Neural cell (in vitro differentiated cells): ENCODE data around the gene AVPI1. TPM values are rescaled to one million over a fixed set of nuclear protein-coding genes. Genes with fewer than 3 reads are reported as not detected.
"Not testable (repeated sequence)": the region's sequence is repeated elsewhere in the genome, so short reads cannot be mapped to it uniquely, and the experiment has no call there.

Experiments used
- H2AFZ ChIP-seq: fragments of 200-600, 300-800 bp; sonication (generic), shearing (Covaris generic); 2 replicates; pipeline ENCODE4 v1.6.0; 2014; ENCODE audit warnings: low read depth, mild to moderate bottlenecking, antibody characterized with exemption, low read length, moderate library complexity
- H3F3A ChIP-seq: fragments of 200-600 bp; shearing (Covaris generic); 2 replicates; pipeline ENCODE4 v1.6.1; 2016; ENCODE audit warnings: mild to moderate bottlenecking, moderate library complexity, mixed read lengths, antibody characterized with exemption, low read length; ENCODE audit not compliant: insufficient read depth, poor library complexity, severe bottlenecking
- H3K27ac ChIP-seq: fragments of 200-600, 300-800 bp; sonication (generic), shearing (Covaris generic); 2 replicates; pipeline ENCODE4 v1.5.1; 2014; ENCODE audit warnings: mild to moderate bottlenecking, low read length, moderate library complexity
- H3K27me3 ChIP-seq: fragments of 300-800, 200-600 bp; sonication (generic), shearing (Covaris generic); 2 replicates; pipeline ENCODE4 v1.6.0; 2014; ENCODE audit warnings: mild to moderate bottlenecking, low read depth, low read length, moderate library complexity; ENCODE audit not compliant: insufficient read depth
- H3K36me3 ChIP-seq: fragments of 300-800, 200-600 bp; sonication (generic), shearing (Covaris generic); 2 replicates; pipeline ENCODE4 v1.5.1; 2014; ENCODE audit warnings: mild to moderate bottlenecking, antibody characterized with exemption, low read length, moderate library complexity; ENCODE audit not compliant: insufficient read depth
- H3K4me2 ChIP-seq: fragments of 300-800, 200-600 bp; sonication (generic), shearing (Covaris generic); 2 replicates; pipeline ENCODE4 v1.6.0; 2014; ENCODE audit warnings: mild to moderate bottlenecking, low read length
- H3K4me3 ChIP-seq: fragments of 300-800, 200-600 bp; sonication (generic), shearing (Covaris generic); 2 replicates; pipeline ENCODE4 v1.5.1; 2014; ENCODE audit warnings: mild to moderate bottlenecking, low read length, moderate library complexity
- H3K79me2 ChIP-seq: fragments of 200-600 bp; shearing (Covaris generic); replicated peaks from 2 replicates; pipeline ENCODE4 v1.6.0; 2014; ENCODE audit warnings: mild to moderate bottlenecking, low read length, moderate library complexity; ENCODE audit not compliant: insufficient read depth
- H3K9ac ChIP-seq: fragments of 300-800, 200-600 bp; sonication (generic), shearing (Covaris generic); 2 replicates; pipeline ENCODE4 v1.6.1; 2016; ENCODE audit warnings: mild to moderate bottlenecking, low read length, mixed read lengths
- H3K9me2 ChIP-seq: fragments of 200-600 bp; shearing (Covaris generic); 2 replicates; pipeline ENCODE4 v1.6.1; 2016; ENCODE audit warnings: mild to moderate bottlenecking, low read length, mixed read lengths; ENCODE audit not compliant: insufficient read depth
- H3K9me3 ChIP-seq: fragments of 200-600, 300-800 bp; sonication (generic), shearing (Covaris generic); 2 replicates; pipeline ENCODE4 v1.6.1; 2016; ENCODE audit warnings: mild to moderate bottlenecking, mixed run types, low read length, moderate library complexity, mixed read lengths
- H4K20me1 ChIP-seq: fragments of 200-600 bp; shearing (Covaris generic); 2 replicates; pipeline ENCODE4 v1.6.1; 2016; ENCODE audit warnings: mild to moderate bottlenecking, mixed run types; ENCODE audit not compliant: insufficient read depth
- EZH2 ChIP-seq: fragments of 200-600, 300-800 bp; shearing (Covaris generic), sonication (generic); IDR thresholded peaks from 2 replicates; pipeline ENCODE4 v1.6.1; 2014; ENCODE audit warnings: antibody characterized with exemption, low read length, borderline replicate concordance, mild to moderate bottlenecking; ENCODE audit not compliant: insufficient read depth, poor library complexity, severe bottlenecking
- MXI1 ChIP-seq: fragments of 450-650 bp; conservative IDR thresholded peaks from 2 replicates; pipeline ENCODE4 v1.6.1; 2014; ENCODE audit warnings: antibody characterized with exemption, mild to moderate bottlenecking; ENCODE audit not compliant: poor library complexity, severe bottlenecking
- POLR2AphosphoS5 ChIP-seq: IDR thresholded peaks from 2 replicates; pipeline ENCODE4 v1.6.1; 2012
- RAD21 ChIP-seq: fragments of 450-650 bp; conservative IDR thresholded peaks from 2 replicates; pipeline ENCODE4 v1.6.1; 2014; ENCODE audit warnings: antibody characterized with exemption, mild to moderate bottlenecking, moderate library complexity
- SMC3 ChIP-seq: fragments of 450-650 bp; conservative IDR thresholded peaks from 2 replicates; pipeline ENCODE4 v1.6.1; 2014; ENCODE audit warnings: antibody characterized with exemption, mild to moderate bottlenecking, moderate library complexity; ENCODE audit not compliant: poor library complexity
- polyA plus RNA-seq: library from polyadenylated mRNA; depleted of rRNA; stranded (reverse); fragments of >200 nt; gene quantifications from 2 replicates; pipeline ENCODE4 v1.2.3, GENCODE V29; 2014
- TF ChIP-seq, protein P1 (sequence below): fragments of 450-650 bp; IDR thresholded peaks from 2 replicates; pipeline ENCODE4 v1.5.1; 2014; ENCODE audit warnings: antibody characterized with exemption, mild to moderate bottlenecking, moderate library complexity; ENCODE audit not compliant: poor library complexity, severe bottlenecking
- TF ChIP-seq, protein P2 (sequence below): IDR thresholded peaks from 2 replicates; pipeline ENCODE4 v1.6.1; 2012; ENCODE audit warnings: borderline replicate concordance

The AVPI1 gene
- polyA plus RNA-seq, 1 donor from 2014 or later = 1.3 TPM

DNA sequence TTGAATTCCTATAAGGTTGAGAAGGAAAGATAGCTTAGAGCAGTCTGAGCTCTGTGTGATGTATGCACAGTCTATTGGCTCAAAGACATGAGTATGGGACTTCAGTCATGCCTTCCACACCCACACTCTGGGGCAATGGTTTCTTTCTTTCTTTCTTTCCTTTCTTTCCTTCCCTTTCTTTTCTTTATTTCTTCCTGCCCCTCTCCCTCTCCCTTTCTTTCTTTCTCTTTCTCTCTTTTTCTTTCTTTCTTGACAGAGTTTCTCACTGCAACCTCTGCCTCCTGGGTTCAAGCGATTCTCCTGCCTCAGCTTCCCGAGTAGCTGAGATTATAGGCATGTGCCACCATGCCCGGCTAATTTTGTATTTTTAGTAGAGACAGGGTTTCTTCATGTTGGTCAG lies 48.0 kb downstream of the AVPI1 start:
- not testable (repeated sequence) for H3K4me2 ChIP-seq, H3F3A ChIP-seq, H3K36me3 ChIP-seq, H3K9ac ChIP-seq, H3K4me3 ChIP-seq, H3K27ac ChIP-seq, H4K20me1 ChIP-seq, H3K27me3 ChIP-seq, H3K9me3 ChIP-seq, H2AFZ ChIP-seq, H3K9me2 ChIP-seq
- peaks cover 18% of the 10 kb centered on the region for H3K79me2 ChIP-seq

DNA sequence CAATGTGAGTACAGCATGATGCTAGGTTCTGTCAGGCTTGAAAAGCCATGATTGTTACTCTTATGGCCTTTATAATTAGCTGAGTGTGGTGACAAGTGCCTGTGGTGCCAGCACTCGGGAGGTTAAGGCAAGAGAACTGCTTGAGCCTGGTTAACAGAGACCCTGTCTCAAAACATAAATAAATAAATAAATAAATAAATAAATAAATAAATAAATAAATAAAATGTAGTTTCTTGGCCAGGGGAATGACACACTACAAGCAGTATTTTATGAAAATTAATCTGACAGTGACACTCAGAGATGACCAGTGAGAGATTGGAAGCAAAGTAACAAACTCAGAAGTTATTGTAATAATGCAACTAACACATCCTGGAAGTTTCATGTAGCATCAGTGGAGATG lies 51.5 kb downstream of the AVPI1 start:
- no peaks in the 10 kb centered on the region for H3F3A ChIP-seq
- H3K79me2 ChIP-seq = peaks cover 22% of the 10 kb centered on the region
- no peaks in the 10 kb centered on the region for H3K27me3 ChIP-seq
- H2AFZ ChIP-seq = no peak overlapping the region
- no peak overlapping the region for H3K9ac ChIP-seq
- H3K4me2 ChIP-seq = no peak overlapping the region
- TF ChIP-seq EZH2 (no peak), SMC3 (no peak), POLR2AphosphoS5 (no peak)
- TF ChIP-seq, protein P1, sequence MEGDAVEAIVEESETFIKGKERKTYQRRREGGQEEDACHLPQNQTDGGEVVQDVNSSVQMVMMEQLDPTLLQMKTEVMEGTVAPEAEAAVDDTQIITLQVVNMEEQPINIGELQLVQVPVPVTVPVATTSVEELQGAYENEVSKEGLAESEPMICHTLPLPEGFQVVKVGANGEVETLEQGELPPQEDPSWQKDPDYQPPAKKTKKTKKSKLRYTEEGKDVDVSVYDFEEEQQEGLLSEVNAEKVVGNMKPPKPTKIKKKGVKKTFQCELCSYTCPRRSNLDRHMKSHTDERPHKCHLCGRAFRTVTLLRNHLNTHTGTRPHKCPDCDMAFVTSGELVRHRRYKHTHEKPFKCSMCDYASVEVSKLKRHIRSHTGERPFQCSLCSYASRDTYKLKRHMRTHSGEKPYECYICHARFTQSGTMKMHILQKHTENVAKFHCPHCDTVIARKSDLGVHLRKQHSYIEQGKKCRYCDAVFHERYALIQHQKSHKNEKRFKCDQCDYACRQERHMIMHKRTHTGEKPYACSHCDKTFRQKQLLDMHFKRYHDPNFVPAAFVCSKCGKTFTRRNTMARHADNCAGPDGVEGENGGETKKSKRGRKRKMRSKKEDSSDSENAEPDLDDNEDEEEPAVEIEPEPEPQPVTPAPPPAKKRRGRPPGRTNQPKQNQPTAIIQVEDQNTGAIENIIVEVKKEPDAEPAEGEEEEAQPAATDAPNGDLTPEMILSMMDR = no peak
- TF ChIP-seq, protein P2, sequence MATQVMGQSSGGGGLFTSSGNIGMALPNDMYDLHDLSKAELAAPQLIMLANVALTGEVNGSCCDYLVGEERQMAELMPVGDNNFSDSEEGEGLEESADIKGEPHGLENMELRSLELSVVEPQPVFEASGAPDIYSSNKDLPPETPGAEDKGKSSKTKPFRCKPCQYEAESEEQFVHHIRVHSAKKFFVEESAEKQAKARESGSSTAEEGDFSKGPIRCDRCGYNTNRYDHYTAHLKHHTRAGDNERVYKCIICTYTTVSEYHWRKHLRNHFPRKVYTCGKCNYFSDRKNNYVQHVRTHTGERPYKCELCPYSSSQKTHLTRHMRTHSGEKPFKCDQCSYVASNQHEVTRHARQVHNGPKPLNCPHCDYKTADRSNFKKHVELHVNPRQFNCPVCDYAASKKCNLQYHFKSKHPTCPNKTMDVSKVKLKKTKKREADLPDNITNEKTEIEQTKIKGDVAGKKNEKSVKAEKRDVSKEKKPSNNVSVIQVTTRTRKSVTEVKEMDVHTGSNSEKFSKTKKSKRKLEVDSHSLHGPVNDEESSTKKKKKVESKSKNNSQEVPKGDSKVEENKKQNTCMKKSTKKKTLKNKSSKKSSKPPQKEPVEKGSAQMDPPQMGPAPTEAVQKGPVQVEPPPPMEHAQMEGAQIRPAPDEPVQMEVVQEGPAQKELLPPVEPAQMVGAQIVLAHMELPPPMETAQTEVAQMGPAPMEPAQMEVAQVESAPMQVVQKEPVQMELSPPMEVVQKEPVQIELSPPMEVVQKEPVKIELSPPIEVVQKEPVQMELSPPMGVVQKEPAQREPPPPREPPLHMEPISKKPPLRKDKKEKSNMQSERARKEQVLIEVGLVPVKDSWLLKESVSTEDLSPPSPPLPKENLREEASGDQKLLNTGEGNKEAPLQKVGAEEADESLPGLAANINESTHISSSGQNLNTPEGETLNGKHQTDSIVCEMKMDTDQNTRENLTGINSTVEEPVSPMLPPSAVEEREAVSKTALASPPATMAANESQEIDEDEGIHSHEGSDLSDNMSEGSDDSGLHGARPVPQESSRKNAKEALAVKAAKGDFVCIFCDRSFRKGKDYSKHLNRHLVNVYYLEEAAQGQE = no peak
- no peaks in the 10 kb centered on the region for H4K20me1 ChIP-seq
- no peaks in the 10 kb centered on the region for H3K9me3 ChIP-seq
- no peak overlapping the region for H3K27ac ChIP-seq
- H3K4me3 ChIP-seq = no peak overlapping the region
- no peaks in the 10 kb centered on the region for H3K36me3 ChIP-seq
- no peaks in the 10 kb centered on the region for H3K9me2 ChIP-seq

DNA sequence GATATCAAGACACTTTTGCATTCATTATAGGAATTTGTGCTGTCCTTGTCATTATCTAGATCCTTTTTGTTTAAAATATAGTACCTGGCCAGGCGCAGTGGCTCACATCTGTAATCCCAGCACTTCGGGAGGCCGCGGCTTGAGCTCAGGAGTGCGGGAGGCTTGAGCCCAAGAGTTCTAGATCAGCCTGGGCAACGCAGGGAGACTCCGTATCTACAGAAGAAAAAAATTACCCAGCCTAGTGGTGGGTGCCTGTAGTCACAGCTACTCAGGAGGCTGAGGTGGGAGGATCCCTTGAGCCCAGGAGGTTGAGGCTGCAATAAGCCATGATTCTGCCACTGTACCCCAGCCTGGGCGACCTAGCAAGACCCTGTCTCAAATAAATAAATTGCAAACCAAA lies 53.1 kb downstream of the AVPI1 start:
- H3K4me3 ChIP-seq = peak overlapping the region; percentile 76
- H3K9ac ChIP-seq = peak overlapping the region; percentile 84
- TF ChIP-seq RAD21 = no peak
- no peak for TF ChIP-seq EZH2
- no peak for TF ChIP-seq MXI1
- TF ChIP-seq, protein P1 = peak; percentile 52
- no peak for TF ChIP-seq SMC3
- H3K36me3 ChIP-seq = no peaks in the 10 kb centered on the region
- H2AFZ ChIP-seq = peak overlapping the region; percentile 99
- H3K9me2 ChIP-seq = no peaks in the 10 kb centered on the region
- H3K27ac ChIP-seq = peak overlapping the region; percentile 93
- H4K20me1 ChIP-seq = no peaks in the 10 kb centered on the region
- peak overlapping the region; percentile 59 for H3K4me2 ChIP-seq
- no peaks in the 10 kb centered on the region for H3F3A ChIP-seq
- H3K27me3 ChIP-seq = no peaks in the 10 kb centered on the region
- H3K79me2 ChIP-seq = peaks cover 25% of the 10 kb centered on the region
- H3K9me3 ChIP-seq = no peaks in the 10 kb centered on the region
